ENCODE results near the gene QRICH1. TPM values are rescaled to one million over a fixed set of nuclear protein-coding genes. Genes with fewer than 3 reads are reported as not detected.

Gene QRICH1
- total and polyA plus RNA-seq, 2 of the 13 experiments (the other 11 are each of a cell fraction or from before 2014, with no cell fraction given) = 52.6 to 102 TPM

DNA sequence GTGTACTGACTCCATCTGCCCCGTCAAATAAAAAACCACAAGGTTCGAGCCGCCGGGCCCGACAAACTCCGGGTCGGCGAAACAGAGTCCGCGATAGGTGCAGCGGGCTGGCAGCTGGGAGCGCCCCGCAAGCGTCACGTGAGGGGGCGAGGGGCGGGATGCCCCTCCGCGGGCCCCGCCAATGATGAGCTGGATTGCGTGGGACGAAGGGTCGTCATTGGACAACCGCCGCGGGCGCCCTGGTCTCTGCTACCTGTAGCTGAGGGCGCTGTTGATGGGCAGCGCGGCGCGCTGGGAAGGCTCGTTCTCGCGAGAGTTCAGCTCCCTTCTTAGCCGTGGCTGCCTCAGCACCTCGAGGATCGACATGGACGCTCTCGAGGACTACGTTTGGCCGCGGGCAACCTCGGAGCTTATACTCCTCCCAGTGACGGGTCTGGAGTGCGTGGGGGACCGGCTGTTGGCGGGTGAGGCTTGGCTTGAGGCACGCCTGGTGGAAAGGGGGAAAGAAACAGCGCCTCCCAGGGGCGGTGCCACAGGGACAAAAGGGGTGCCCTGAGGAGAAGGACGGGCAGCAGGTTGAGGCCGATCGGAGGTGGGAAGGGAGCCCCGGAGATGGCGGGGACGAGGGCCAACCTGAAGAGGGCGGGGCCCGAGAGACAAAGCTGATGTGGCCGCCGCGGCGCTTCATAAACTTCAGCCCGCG lies 86.7 kb downstream of the QRICH1 start, which contains the start of gene WDR6 (continued):
- TF ChIP-seq, protein P1, sequence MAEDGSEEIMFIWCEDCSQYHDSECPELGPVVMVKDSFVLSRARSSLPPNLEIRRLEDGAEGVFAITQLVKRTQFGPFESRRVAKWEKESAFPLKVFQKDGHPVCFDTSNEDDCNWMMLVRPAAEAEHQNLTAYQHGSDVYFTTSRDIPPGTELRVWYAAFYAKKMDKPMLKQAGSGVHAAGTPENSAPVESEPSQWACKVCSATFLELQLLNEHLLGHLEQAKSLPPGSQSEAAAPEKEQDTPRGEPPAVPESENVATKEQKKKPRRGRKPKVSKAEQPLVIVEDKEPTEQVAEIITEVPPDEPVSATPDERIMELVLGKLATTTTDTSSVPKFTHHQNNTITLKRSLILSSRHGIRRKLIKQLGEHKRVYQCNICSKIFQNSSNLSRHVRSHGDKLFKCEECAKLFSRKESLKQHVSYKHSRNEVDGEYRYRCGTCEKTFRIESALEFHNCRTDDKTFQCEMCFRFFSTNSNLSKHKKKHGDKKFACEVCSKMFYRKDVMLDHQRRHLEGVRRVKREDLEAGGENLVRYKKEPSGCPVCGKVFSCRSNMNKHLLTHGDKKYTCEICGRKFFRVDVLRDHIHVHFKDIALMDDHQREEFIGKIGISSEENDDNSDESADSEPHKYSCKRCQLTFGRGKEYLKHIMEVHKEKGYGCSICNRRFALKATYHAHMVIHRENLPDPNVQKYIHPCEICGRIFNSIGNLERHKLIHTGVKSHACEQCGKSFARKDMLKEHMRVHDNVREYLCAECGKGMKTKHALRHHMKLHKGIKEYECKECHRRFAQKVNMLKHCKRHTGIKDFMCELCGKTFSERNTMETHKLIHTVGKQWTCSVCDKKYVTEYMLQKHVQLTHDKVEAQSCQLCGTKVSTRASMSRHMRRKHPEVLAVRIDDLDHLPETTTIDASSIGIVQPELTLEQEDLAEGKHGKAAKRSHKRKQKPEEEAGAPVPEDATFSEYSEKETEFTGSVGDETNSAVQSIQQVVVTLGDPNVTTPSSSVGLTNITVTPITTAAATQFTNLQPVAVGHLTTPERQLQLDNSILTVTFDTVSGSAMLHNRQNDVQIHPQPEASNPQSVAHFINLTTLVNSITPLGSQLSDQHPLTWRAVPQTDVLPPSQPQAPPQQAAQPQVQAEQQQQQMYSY (CRISPR knock-in tag; IDR thresholded peaks at IDR 0.05) = no peak
- TF ChIP-seq HDAC6 (IDR thresholded peaks at IDR 0.05; ENCODE audit: low read depth, low read length) = no peak
- TF ChIP-seq, protein P2, sequence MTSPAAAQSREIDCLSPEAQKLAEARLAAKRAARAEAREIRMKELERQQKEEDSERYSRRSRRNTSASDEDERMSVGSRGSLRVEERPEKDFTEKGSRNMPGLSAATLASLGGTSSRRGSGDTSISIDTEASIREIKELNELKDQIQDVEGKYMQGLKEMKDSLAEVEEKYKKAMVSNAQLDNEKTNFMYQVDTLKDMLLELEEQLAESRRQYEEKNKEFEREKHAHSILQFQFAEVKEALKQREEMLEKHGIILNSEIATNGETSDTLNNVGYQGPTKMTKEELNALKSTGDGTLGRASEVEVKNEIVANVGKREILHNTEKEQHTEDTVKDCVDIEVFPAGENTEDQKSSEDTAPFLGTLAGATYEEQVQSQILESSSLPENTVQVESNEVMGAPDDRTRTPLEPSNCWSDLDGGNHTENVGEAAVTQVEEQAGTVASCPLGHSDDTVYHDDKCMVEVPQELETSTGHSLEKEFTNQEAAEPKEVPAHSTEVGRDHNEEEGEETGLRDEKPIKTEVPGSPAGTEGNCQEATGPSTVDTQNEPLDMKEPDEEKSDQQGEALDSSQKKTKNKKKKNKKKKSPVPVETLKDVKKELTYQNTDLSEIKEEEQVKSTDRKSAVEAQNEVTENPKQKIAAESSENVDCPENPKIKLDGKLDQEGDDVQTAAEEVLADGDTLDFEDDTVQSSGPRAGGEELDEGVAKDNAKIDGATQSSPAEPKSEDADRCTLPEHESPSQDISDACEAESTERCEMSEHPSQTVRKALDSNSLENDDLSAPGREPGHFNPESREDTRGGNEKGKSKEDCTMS (CRISPR knock-in tag; conservative IDR thresholded peaks at IDR 0.05) = no peak
- peak; percentile 70; the same call in 1 of the 2 replicates for TF ChIP-seq ZNF343 (CRISPR knock-in tag; IDR thresholded peaks at IDR 0.05)
- TF ChIP-seq SMC3 (IDR thresholded peaks at IDR 0.05; ENCODE audit: low read length) = no peak
- peak; percentile 52; the same call in 1 of the 2 replicates for TF ChIP-seq FOXK1 (CRISPR knock-in tag; IDR thresholded peaks at IDR 0.05; ENCODE audit: borderline replicate concordance, low read depth)
- no peak for TF ChIP-seq RORA (CRISPR knock-in tag; IDR thresholded peaks at IDR 0.05)
- TF ChIP-seq, protein P3, sequence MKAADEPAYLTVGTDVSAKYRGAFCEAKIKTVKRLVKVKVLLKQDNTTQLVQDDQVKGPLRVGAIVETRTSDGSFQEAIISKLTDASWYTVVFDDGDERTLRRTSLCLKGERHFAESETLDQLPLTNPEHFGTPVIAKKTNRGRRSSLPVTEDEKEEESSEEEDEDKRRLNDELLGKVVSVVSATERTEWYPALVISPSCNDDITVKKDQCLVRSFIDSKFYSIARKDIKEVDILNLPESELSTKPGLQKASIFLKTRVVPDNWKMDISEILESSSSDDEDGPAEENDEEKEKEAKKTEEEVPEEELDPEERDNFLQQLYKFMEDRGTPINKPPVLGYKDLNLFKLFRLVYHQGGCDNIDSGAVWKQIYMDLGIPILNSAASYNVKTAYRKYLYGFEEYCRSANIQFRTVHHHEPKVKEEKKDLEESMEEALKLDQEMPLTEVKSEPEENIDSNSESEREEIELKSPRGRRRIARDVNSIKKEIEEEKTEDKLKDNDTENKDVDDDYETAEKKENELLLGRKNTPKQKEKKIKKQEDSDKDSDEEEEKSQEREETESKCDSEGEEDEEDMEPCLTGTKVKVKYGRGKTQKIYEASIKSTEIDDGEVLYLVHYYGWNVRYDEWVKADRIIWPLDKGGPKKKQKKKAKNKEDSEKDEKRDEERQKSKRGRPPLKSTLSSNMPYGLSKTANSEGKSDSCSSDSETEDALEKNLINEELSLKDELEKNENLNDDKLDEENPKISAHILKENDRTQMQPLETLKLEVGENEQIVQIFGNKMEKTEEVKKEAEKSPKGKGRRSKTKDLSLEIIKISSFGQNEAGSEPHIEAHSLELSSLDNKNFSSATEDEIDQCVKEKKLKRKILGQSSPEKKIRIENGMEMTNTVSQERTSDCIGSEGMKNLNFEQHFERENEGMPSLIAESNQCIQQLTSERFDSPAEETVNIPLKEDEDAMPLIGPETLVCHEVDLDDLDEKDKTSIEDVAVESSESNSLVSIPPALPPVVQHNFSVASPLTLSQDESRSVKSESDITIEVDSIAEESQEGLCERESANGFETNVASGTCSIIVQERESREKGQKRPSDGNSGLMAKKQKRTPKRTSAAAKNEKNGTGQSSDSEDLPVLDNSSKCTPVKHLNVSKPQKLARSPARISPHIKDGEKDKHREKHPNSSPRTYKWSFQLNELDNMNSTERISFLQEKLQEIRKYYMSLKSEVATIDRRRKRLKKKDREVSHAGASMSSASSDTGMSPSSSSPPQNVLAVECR (CRISPR knock-in tag; IDR thresholded peaks at IDR 0.05; ENCODE audit: borderline replicate concordance) = peak; percentile 92; the same call in 1 of the 2 replicates
- TF ChIP-seq, protein P4, sequence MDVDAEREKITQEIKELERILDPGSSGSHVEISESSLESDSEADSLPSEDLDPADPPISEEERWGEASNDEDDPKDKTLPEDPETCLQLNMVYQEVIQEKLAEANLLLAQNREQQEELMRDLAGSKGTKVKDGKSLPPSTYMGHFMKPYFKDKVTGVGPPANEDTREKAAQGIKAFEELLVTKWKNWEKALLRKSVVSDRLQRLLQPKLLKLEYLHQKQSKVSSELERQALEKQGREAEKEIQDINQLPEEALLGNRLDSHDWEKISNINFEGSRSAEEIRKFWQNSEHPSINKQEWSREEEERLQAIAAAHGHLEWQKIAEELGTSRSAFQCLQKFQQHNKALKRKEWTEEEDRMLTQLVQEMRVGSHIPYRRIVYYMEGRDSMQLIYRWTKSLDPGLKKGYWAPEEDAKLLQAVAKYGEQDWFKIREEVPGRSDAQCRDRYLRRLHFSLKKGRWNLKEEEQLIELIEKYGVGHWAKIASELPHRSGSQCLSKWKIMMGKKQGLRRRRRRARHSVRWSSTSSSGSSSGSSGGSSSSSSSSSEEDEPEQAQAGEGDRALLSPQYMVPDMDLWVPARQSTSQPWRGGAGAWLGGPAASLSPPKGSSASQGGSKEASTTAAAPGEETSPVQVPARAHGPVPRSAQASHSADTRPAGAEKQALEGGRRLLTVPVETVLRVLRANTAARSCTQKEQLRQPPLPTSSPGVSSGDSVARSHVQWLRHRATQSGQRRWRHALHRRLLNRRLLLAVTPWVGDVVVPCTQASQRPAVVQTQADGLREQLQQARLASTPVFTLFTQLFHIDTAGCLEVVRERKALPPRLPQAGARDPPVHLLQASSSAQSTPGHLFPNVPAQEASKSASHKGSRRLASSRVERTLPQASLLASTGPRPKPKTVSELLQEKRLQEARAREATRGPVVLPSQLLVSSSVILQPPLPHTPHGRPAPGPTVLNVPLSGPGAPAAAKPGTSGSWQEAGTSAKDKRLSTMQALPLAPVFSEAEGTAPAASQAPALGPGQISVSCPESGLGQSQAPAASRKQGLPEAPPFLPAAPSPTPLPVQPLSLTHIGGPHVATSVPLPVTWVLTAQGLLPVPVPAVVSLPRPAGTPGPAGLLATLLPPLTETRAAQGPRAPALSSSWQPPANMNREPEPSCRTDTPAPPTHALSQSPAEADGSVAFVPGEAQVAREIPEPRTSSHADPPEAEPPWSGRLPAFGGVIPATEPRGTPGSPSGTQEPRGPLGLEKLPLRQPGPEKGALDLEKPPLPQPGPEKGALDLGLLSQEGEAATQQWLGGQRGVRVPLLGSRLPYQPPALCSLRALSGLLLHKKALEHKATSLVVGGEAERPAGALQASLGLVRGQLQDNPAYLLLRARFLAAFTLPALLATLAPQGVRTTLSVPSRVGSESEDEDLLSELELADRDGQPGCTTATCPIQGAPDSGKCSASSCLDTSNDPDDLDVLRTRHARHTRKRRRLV (CRISPR knock-in tag; IDR thresholded peaks at IDR 0.05) = peak; percentile 85; the same call in 1 of the 2 replicates

Measured in HepG2 (cell line).